GM12891 (cell line): ENCODE results near the gene UBR4.

ENCODE experiments used
- POLR2A ChIP-seq: IDR thresholded peaks from 2 replicates; pipeline ENCODE4 v1.6.1; 2011; ENCODE audit warnings: low read depth, low read length, control low read depth
- POLR2AphosphoS5 ChIP-seq: IDR thresholded peaks from 2 replicates; pipeline ENCODE4 v1.6.1; 2011; ENCODE audit warnings: low read depth, low read length, control low read depth
- SPI1 ChIP-seq: IDR thresholded peaks from 2 replicates; pipeline ENCODE4 v1.6.1; 2011; ENCODE audit warnings: low read depth, low read length, control low read depth

GRCh38 chr1:19088717-19089442 is 121.2 kb downstream of the UBR4 start:
- no peak for TF ChIP-seq POLR2A
- no peak for TF ChIP-seq POLR2AphosphoS5
- no peak for TF ChIP-seq SPI1
